HepG2 (cell line): ENCODE data around the gene AQP5. TPM values are rescaled to one million over a fixed set of nuclear protein-coding genes. Genes with fewer than 3 reads are reported as not detected.

Source experiments
- ATAC-seq: fragments of 200-7000 bp; cut with Tn5 transposase; 3 replicates; pipeline ENCODE4 v1.9.1; 2020; ENCODE audit warnings: mild to moderate bottlenecking, moderate library complexity
- BruUV-seq: library from RNA; stranded (reverse); fragments of 400-500 nt; replicated peaks from 2 replicates; lab custom pipeline; 2021; lab: Mats Ljungman, UMichigan
- CTCF ChIA-PET: fragments of 300-600 bp; formaldehyde crosslinking; extraction: SDS; loops from one replicate; lab custom pipeline; 2021; ENCODE audit warnings: low total read pairs, inconsistent platforms, low intra/inter-chr PET ratio; lab: Yijun Ruan, JAX
- POLR2A ChIA-PET: fragments of 350-600 bp; sonication (Branson Sonifier 250); formaldehyde crosslinking; loops from one replicate; lab custom pipeline; 2020; ENCODE audit warnings: antibody characterized with exemption, inconsistent platforms; lab: Yijun Ruan, JAX
- DNase-seq: peaks from one replicate; pipeline ENCODE4 v3.0.0-alpha.2; 2015; ENCODE audit warnings: low spot score
- FAIRE-seq: peaks from 3 replicates; lab custom pipeline; 2011; peaks lifted over from hg19 to GRCh38; lab: Jason Lieb, UNC
- H2AFZ ChIP-seq: one replicate; pipeline ENCODE4 v1.6.1; 2011; ENCODE audit warnings: low read length, inconsistent platforms
- H3K27ac ChIP-seq: fragments of 300-600 bp; 3 replicates; pipeline ENCODE4 v1.8.0; 2011; ENCODE audit warnings: mixed run types, mild to moderate bottlenecking, mixed read lengths, low read length, inconsistent platforms; ENCODE audit not compliant: insufficient read depth; ENCODE audit errors: extremely low read length
- H3K27me3 ChIP-seq, 2 experiments: fragments of 200-600 bp in 1 of 2; 2 replicates in 1 of 2; 3 replicates in 1 of 2; pipeline versions ENCODE4 v1.6.0 to v1.8.0; 2011; ENCODE audit warnings: low read length in 2 of 2, mild to moderate bottlenecking in 2 of 2, moderate library complexity in 2 of 2, inconsistent platforms in 1 of 2; ENCODE audit not compliant: insufficient read depth in 2 of 2, control insufficient read depth in 1 of 2
- H3K36me3 ChIP-seq, 2 experiments: fragments of 200-600 bp in 1 of 2; replicated peaks in 1 of 2; 2 replicates in 1 of 2; 3 replicates in 1 of 2; pipeline versions ENCODE4 v1.5.1 to v1.8.0; 2011; ENCODE audit warnings: low read length in 2 of 2, inconsistent platforms in 1 of 2; ENCODE audit not compliant: insufficient read depth in 2 of 2, control insufficient read depth in 1 of 2
- H3K4me1 ChIP-seq: 2 replicates; pipeline ENCODE4 v1.5.1; 2012; ENCODE audit warnings: low read length, inconsistent platforms; ENCODE audit not compliant: insufficient read depth
- H3K4me2 ChIP-seq: 2 replicates; pipeline ENCODE4 v1.6.0; 2011; ENCODE audit warnings: low read depth, low read length, inconsistent platforms
- H3K4me3 ChIP-seq, 3 experiments: fragments of 200-600 bp in 1 of 3; sonication (generic), shearing (Covaris generic) in 1 of 3; replicated peaks in 1 of 3; 2 replicates each; pipeline ENCODE4 v1.5.1; 2011 to 2016; ENCODE audit warnings: low read length in 3 of 3, inconsistent platforms in 2 of 3, low read depth in 2 of 3, mild to moderate bottlenecking in 2 of 3, control low read depth in 1 of 3, mixed read lengths in 1 of 3; ENCODE audit not compliant: insufficient read depth in 1 of 3
- H3K79me2 ChIP-seq: one replicate; pipeline ENCODE4 v1.6.1; 2011; ENCODE audit warnings: low read length, inconsistent platforms; ENCODE audit not compliant: insufficient read depth
- H3K9ac ChIP-seq: 2 replicates; pipeline ENCODE4 v1.6.0; 2011; ENCODE audit warnings: mild to moderate bottlenecking, low read depth, low read length, inconsistent platforms; ENCODE audit not compliant: insufficient read depth
- H3K9me3 ChIP-seq: 2 replicates; pipeline ENCODE4 v1.5.1; 2012; ENCODE audit warnings: mild to moderate bottlenecking, low read length
- H4K20me1 ChIP-seq: 2 replicates; pipeline ENCODE4 v1.6.0; 2011; ENCODE audit warnings: inconsistent platforms, mild to moderate bottlenecking, low read length, moderate library complexity; ENCODE audit not compliant: insufficient read depth
- ATM ChIP-seq: fragments of 450-650 bp; IDR thresholded peaks from 2 replicates; pipeline ENCODE4 v1.7.1; 2017; ENCODE audit warnings: mild to moderate bottlenecking, borderline replicate concordance
- HOXA7 ChIP-seq: sonication (generic); formaldehyde crosslinking; IDR thresholded peaks from 2 replicates; pipeline ENCODE4 v1.8.1; 2022; ENCODE audit warnings: mild to moderate bottlenecking, missing genetic modification reagents, moderate library complexity
- IRX3 ChIP-seq: sonication (generic); formaldehyde crosslinking; IDR thresholded peaks from 2 replicates; pipeline ENCODE4 v1.8.1; 2023; ENCODE audit warnings: mild to moderate bottlenecking, low read depth, missing genetic modification reagents, borderline replicate concordance
- KDM6A ChIP-seq: IDR thresholded peaks from 2 replicates; pipeline ENCODE4 v1.6.1; 2016; ENCODE audit warnings: low read depth
- MIXL1 ChIP-seq: IDR thresholded peaks from 2 replicates; pipeline ENCODE4 v1.6.1; 2016
- NONO ChIP-seq, 2 experiments: fragments of 450-650 bp in 1 of 2; sonication (generic) in 1 of 2; formaldehyde crosslinking in 1 of 2; IDR thresholded peaks in 1 of 2; conservative IDR thresholded peaks in 1 of 2; 2 replicates each; pipeline versions ENCODE4 v1.6.1 to v1.8.0; 2017 to 2022; ENCODE audit warnings: mild to moderate bottlenecking in 1 of 2, missing genetic modification reagents in 1 of 2, moderate library complexity in 1 of 2
- PAF1 ChIP-seq: IDR thresholded peaks from 2 replicates; pipeline ENCODE4 v1.6.1; 2016; ENCODE audit warnings: missing genetic modification reagents, missing compliant biosample characterization
- PAWR ChIP-seq: sonication (generic); formaldehyde crosslinking; IDR thresholded peaks from 2 replicates; pipeline ENCODE4 v1.4.0; 2020; ENCODE audit warnings: missing genetic modification reagents, mild to moderate bottlenecking, borderline replicate concordance
- RNF2 ChIP-seq: fragments of 450-650 bp; conservative IDR thresholded peaks from 2 replicates; pipeline ENCODE4 v1.6.1; 2016; ENCODE audit warnings: low read depth
- SIN3B ChIP-seq: fragments of 150-350 bp; IDR thresholded peaks from 2 replicates; pipeline ENCODE4 v1.6.1; 2014; ENCODE audit warnings: low read length
- SMARCE1 ChIP-seq: fragments of 450-650 bp; IDR thresholded peaks from 2 replicates; pipeline ENCODE4 v1.6.1; 2017; ENCODE audit warnings: borderline replicate concordance
- ZNF296 ChIP-seq: sonication (generic); formaldehyde crosslinking; conservative IDR thresholded peaks from 2 replicates; pipeline ENCODE4 v1.5.0; 2020; ENCODE audit warnings: mild to moderate bottlenecking, missing genetic modification reagents
- ZNF547 ChIP-seq: sonication (generic); formaldehyde crosslinking; IDR thresholded peaks from 2 replicates; pipeline ENCODE4 v1.5.1; 2020; ENCODE audit warnings: mild to moderate bottlenecking, missing genetic modification reagents
- ZNF672 ChIP-seq: sonication (generic); formaldehyde crosslinking; IDR thresholded peaks from 2 replicates; pipeline ENCODE4 v1.8.1; 2022; ENCODE audit warnings: missing genetic modification reagents
- ZNF704 ChIP-seq: sonication (generic); formaldehyde crosslinking; IDR thresholded peaks from 2 replicates; pipeline ENCODE4 v1.8.1; 2023; ENCODE audit warnings: mild to moderate bottlenecking, inconsistent platforms, moderate library complexity, missing genetic modification reagents, borderline replicate concordance
- ZNF746 ChIP-seq: sonication (generic); formaldehyde crosslinking; IDR thresholded peaks from 2 replicates; pipeline ENCODE4 v1.8.0; 2022; ENCODE audit warnings: mild to moderate bottlenecking, missing genetic modification reagents
- WGBS: methylation state at CpG from one replicate; pipeline ENCODE4 v1.1.6; 2017; ENCODE audit warnings: low lambda C conversion rate; 5-methylcytosine and 5-hydroxymethylcytosine counted together
- in situ Hi-C: cut with HindIII; loops from 2 replicates; pipeline ENCODE4 v1.10.0; 2017; ENCODE audit warnings: low pct_unique_long_range_greater_than_20kb; ENCODE audit not compliant: extremely low pct_ligation_motif_present
- intact Hi-C: fragments of 100-400 bp; cut with micrococcal nuclease; formaldehyde crosslinking; loops from one replicate; pipeline ENCODE4 v1.10.0; 2022; ENCODE audit not compliant: unreplicated experiment
- polyA plus RNA-seq, 8 experiments: library from polyadenylated mRNA; depleted of rRNA in 3 of 8; stranded (reverse) in 7 of 8; unstranded in 1 of 8; fragments of >200 nt; fragmentation: Illumina TruSeq in 4 of 8; extraction: Trizol in 4 of 8; gene quantifications; 2 replicates each; pipeline versions ENCODE4 v1.2.1 to v1.2.3, GENCODE V29; 2011 to 2016; ENCODE audit warnings: low read depth in 4 of 8, missing spikeins in 1 of 8, mixed read lengths in 1 of 8; ENCODE audit not compliant: insufficient read depth in 1 of 8
- total RNA-seq, 5 experiments: library from RNA; depleted of rRNA; stranded (reverse); fragments of >200 nt; fragmentation: Illumina TruSeq; extraction: Trizol; gene quantifications; 2 replicates each; pipeline ENCODE4 v1.2.3, GENCODE V29; 2016; ENCODE audit warnings: low read depth in 1 of 5
- TF ChIP-seq, protein P1 (sequence below): sonication (generic); formaldehyde crosslinking; IDR thresholded peaks from 2 replicates; pipeline ENCODE4 v1.5.0; 2020; ENCODE audit warnings: missing genetic modification reagents

Gene AQP5
- total and polyA plus RNA-seq, 2 of the 13 experiments (the other 11 are each of a cell fraction or from before 2014, with no cell fraction given): not detected

GRCh38 chr12:49956663-49957569 is 4.8 kb upstream of the AQP5 start:
- no peak for DNase-seq
- no peak overlapping the region for H3K27ac ChIP-seq
- H4K20me1 ChIP-seq: no peaks in the 10 kb centered on the region
- H3K9me3 ChIP-seq: no peaks in the 10 kb centered on the region
- ATAC-seq: no peak
- H3K4me1 ChIP-seq: peaks cover 15% of the 10 kb centered on the region
- intact Hi-C loops (no loop called here), in situ Hi-C loops (no loop called here)
- POLR2A ChIA-PET: no interaction called here
- no peaks in the 10 kb centered on the region for H3K36me3 ChIP-seq
- no peak overlapping the region for H2AFZ ChIP-seq
- FAIRE-seq: no peak
- BruUV-seq: no TSS peak
- TF ChIP-seq PAWR (CRISPR knock-in tag): no peak
- TF ChIP-seq ATM: no peak
- TF ChIP-seq PAF1 (CRISPR knock-in tag): no peak
- TF ChIP-seq KDM6A (CRISPR knock-in tag): no peak
- TF ChIP-seq SMARCE1: no peak
- H3K4me2 ChIP-seq: no peak overlapping the region
- H3K9ac ChIP-seq: no peak overlapping the region
- no peaks in the 10 kb centered on the region for H3K79me2 ChIP-seq
- CTCF ChIA-PET: no interaction called here
- no peak overlapping the region for H3K4me3 ChIP-seq
- 34% methylated on average over 6 of the region's 6 CpGs for WGBS
- peaks cover 0 to 55% of the 10 kb centered on the region in 2 experiments; a peak in 3 of 5 replicates for H3K27me3 ChIP-seq

DNA sequence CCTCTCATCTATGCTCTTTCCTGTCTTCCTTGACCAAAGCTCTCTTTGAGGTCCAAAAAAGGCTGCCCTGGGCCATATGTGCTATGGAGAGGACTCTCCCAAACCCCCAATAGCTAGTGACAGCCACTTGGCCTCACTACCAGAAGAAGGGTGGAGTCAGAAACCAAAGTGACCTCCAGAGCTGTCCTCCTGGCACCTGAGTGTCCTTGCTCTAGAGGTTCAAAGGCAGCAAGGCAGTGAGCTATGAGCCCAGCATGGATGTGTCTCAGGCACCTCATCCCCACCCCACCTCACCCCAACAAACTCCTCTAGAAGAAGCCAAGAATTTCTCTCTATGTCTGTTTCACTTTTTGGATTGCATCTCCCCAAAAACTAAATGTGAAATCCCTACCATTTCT is 4.1 kb upstream of the AQP5 start:
- no peak for DNase-seq
- Histone ChIP-seq H3K4me2 (no peak overlapping the region), H4K20me1 (no peaks in the 10 kb centered on the region), H3K9me3 (no peaks in the 10 kb centered on the region), H2AFZ (no peak overlapping the region), H3K27ac (no peak overlapping the region), H3K27me3 (peaks cover 0 to 52% of the 10 kb centered on the region in 2 experiments; a peak in 3 of 5 replicates), H3K4me3 (no peak overlapping the region), H3K9ac (no peak overlapping the region), H3K36me3 (no peaks in the 10 kb centered on the region), H3K79me2 (no peaks in the 10 kb centered on the region), H3K4me1 (peaks cover 17% of the 10 kb centered on the region)
- in situ Hi-C loops (no loop called here), intact Hi-C loops (no loop called here)
- FAIRE-seq: no peak
- ChIA-PET CTCF (no interaction called here), POLR2A (no interaction called here)
- no peak for ATAC-seq
- BruUV-seq: no TSS peak
- TF ChIP-seq MIXL1 (CRISPR knock-in tag) (no peak), ZNF672 (CRISPR knock-in tag) (no peak), NONO (IDR thresholded peaks at IDR 0.05) (no peak), NONO (CRISPR knock-in tag; conservative IDR thresholded peaks at IDR 0.05) (no peak), HOXA7 (CRISPR knock-in tag) (no peak), IRX3 (CRISPR knock-in tag) (no peak), RNF2 (no peak), SIN3B (no peak), ZNF746 (no peak), ZNF296 (no peak), ZNF704 (no peak), ZNF547 (CRISPR knock-in tag) (no peak)
- TF ChIP-seq, protein P1, sequence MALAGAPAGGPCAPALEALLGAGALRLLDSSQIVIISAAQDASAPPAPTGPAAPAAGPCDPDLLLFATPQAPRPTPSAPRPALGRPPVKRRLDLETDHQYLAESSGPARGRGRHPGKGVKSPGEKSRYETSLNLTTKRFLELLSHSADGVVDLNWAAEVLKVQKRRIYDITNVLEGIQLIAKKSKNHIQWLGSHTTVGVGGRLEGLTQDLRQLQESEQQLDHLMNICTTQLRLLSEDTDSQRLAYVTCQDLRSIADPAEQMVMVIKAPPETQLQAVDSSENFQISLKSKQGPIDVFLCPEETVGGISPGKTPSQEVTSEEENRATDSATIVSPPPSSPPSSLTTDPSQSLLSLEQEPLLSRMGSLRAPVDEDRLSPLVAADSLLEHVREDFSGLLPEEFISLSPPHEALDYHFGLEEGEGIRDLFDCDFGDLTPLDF (CRISPR knock-in tag): no peak
